GM12878 (cell line): Measurements from ENCODE around the gene ZNF543.

Experiments
- FOXK2 ChIP-seq: fragments of 450-650 bp; IDR thresholded peaks from 2 replicates; pipeline ENCODE4 v1.6.1; 2017; ENCODE audit warnings: mild to moderate bottlenecking, moderate library complexity
- NFIC ChIP-seq: IDR thresholded peaks from 2 replicates; pipeline ENCODE4 v1.6.1; 2012; ENCODE audit warnings: low read depth, mild to moderate bottlenecking, inconsistent platforms, low read length, moderate library complexity
- NR2C2 ChIP-seq: IDR thresholded peaks from 2 replicates; pipeline ENCODE4 v1.6.1; 2011; ENCODE audit warnings: borderline replicate concordance, low read depth; ENCODE audit not compliant: control insufficient read depth, insufficient read length
- POLR2AphosphoS5 ChIP-seq: IDR thresholded peaks from 2 replicates; pipeline ENCODE4 v1.6.1; 2011; ENCODE audit warnings: mild to moderate bottlenecking, low read length, inconsistent platforms
- RAD21 ChIP-seq: IDR thresholded peaks from 2 replicates; pipeline ENCODE4 v1.6.1; 2011; ENCODE audit warnings: mild to moderate bottlenecking, low read depth, low read length, moderate library complexity; ENCODE audit not compliant: insufficient read depth
- RBBP5 ChIP-seq: fragments of 200-600 bp; sonication (generic); conservative IDR thresholded peaks from 2 replicates; pipeline ENCODE4 v1.6.1; 2016
- TCF12 ChIP-seq: IDR thresholded peaks from 2 replicates; pipeline ENCODE4 v1.6.1; 2011; ENCODE audit warnings: low read depth, mild to moderate bottlenecking, low read length
- ZBED1 ChIP-seq: IDR thresholded peaks from 2 replicates; pipeline ENCODE4 v1.6.1; 2016; ENCODE audit warnings: borderline replicate concordance
- TF ChIP-seq, protein P1 (sequence below), 3 experiments: IDR thresholded peaks in 2 of 3; conservative IDR thresholded peaks in 1 of 3; 2 replicates each; pipeline ENCODE4 v1.5.1; 2011; ENCODE audit warnings: low read depth in 3 of 3, low read length in 3 of 3, mild to moderate bottlenecking in 3 of 3, control low read depth in 2 of 3, moderate library complexity in 2 of 3, inconsistent platforms in 1 of 3, mixed read lengths in 1 of 3; ENCODE audit not compliant: control insufficient read depth in 2 of 3, insufficient read depth in 1 of 3; ENCODE audit errors: extremely low read depth in 1 of 3
- TF ChIP-seq, protein P2 (sequence below): fragments of 450-650 bp; IDR thresholded peaks from 2 replicates; pipeline ENCODE4 v1.6.1; 2016; ENCODE audit warnings: mild to moderate bottlenecking, moderate library complexity, borderline replicate concordance
- TF ChIP-seq, protein P3 (sequence below): fragments of 450-650 bp; conservative IDR thresholded peaks from 2 replicates; pipeline ENCODE4 v1.6.1; 2017; ENCODE audit warnings: mild to moderate bottlenecking, moderate library complexity

DNA sequence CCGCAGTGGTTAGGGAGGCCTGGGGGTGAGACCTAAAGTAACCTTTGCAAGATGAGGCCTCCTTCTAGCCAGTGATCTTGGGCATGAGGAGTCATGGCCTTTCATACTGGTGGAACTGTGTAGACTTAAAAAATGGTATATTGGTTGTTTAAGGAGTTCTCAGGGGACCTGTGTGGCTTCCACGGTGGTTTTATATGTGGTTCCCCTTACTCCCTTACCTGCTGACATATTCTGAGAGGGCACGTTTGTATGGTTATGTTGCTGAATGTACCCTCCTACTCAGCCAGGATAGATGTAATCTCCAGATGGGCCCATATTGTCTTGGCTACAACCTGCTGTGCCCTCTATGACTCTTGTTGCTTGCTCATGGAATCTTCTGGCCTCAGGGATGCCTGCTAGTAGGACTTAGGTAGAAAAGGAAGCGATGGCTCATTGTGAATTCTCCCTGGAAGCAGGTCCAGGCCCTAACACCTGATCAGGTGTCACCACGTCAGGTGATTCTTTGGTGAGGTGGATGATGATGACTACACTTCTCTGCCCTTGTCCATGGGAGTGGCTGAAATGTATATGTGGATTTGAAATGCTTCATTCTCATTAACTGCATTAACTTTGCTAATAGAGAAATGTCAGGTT, 38.1 kb upstream of the ZNF543 start:
- TF ChIP-seq TCF12 (no peak), RAD21 (no peak), FOXK2 (no peak), RBBP5 (no peak), ZBED1 (no peak), POLR2AphosphoS5 (no peak), NFIC (0 out of 2 replicates have a peak, but pooled peaks have one; percentile 32), NR2C2 (no peak)
- TF ChIP-seq, protein P1, sequence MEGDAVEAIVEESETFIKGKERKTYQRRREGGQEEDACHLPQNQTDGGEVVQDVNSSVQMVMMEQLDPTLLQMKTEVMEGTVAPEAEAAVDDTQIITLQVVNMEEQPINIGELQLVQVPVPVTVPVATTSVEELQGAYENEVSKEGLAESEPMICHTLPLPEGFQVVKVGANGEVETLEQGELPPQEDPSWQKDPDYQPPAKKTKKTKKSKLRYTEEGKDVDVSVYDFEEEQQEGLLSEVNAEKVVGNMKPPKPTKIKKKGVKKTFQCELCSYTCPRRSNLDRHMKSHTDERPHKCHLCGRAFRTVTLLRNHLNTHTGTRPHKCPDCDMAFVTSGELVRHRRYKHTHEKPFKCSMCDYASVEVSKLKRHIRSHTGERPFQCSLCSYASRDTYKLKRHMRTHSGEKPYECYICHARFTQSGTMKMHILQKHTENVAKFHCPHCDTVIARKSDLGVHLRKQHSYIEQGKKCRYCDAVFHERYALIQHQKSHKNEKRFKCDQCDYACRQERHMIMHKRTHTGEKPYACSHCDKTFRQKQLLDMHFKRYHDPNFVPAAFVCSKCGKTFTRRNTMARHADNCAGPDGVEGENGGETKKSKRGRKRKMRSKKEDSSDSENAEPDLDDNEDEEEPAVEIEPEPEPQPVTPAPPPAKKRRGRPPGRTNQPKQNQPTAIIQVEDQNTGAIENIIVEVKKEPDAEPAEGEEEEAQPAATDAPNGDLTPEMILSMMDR (IDR thresholded peaks at IDR 0.05 in 2 of 3, conservative IDR thresholded peaks at IDR 0.05 in 1 of 3; ENCODE audit: control insufficient read depth in 2 of 3, extremely low read depth in 1 of 3, insufficient read depth in 1 of 3, low read depth in 3 of 3, low read length in 3 of 3), result no peak
- TF ChIP-seq, protein P2, sequence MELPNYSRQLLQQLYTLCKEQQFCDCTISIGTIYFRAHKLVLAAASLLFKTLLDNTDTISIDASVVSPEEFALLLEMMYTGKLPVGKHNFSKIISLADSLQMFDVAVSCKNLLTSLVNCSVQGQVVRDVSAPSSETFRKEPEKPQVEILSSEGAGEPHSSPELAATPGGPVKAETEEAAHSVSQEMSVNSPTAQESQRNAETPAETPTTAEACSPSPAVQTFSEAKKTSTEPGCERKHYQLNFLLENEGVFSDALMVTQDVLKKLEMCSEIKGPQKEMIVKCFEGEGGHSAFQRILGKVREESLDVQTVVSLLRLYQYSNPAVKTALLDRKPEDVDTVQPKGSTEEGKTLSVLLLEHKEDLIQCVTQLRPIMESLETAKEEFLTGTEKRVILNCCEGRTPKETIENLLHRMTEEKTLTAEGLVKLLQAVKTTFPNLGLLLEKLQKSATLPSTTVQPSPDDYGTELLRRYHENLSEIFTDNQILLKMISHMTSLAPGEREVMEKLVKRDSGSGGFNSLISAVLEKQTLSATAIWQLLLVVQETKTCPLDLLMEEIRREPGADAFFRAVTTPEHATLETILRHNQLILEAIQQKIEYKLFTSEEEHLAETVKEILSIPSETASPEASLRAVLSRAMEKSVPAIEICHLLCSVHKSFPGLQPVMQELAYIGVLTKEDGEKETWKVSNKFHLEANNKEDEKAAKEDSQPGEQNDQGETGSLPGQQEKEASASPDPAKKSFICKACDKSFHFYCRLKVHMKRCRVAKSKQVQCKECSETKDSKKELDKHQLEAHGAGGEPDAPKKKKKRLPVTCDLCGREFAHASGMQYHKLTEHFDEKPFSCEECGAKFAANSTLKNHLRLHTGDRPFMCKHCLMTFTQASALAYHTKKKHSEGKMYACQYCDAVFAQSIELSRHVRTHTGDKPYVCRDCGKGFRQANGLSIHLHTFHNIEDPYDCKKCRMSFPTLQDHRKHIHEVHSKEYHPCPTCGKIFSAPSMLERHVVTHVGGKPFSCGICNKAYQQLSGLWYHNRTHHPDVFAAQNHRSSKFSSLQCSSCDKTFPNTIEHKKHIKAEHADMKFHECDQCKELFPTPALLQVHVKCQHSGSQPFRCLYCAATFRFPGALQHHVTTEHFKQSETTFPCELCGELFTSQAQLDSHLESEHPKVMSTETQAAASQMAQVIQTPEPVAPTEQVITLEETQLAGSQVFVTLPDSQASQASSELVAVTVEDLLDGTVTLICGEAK, result no peak
- TF ChIP-seq, protein P3, sequence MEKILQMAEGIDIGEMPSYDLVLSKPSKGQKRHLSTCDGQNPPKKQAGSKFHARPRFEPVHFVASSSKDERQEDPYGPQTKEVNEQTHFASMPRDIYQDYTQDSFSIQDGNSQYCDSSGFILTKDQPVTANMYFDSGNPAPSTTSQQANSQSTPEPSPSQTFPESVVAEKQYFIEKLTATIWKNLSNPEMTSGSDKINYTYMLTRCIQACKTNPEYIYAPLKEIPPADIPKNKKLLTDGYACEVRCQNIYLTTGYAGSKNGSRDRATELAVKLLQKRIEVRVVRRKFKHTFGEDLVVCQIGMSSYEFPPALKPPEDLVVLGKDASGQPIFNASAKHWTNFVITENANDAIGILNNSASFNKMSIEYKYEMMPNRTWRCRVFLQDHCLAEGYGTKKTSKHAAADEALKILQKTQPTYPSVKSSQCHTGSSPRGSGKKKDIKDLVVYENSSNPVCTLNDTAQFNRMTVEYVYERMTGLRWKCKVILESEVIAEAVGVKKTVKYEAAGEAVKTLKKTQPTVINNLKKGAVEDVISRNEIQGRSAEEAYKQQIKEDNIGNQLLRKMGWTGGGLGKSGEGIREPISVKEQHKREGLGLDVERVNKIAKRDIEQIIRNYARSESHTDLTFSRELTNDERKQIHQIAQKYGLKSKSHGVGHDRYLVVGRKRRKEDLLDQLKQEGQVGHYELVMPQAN, result no peak
